Epithelial cell of proximal tubule (primary cell): ENCODE results near the gene TMEM203. TPM values are rescaled to one million over a fixed set of nuclear protein-coding genes. Genes with fewer than 3 reads are reported as not detected.

ENCODE experiments used
- DNase-seq: peaks from one replicate; pipeline ENCODE4 v3.0.0-alpha.2; 2011; ENCODE audit warnings: low read depth
- H3K4me3 ChIP-seq: 2 replicates; pipeline ENCODE4 v1.5.1; 2011; ENCODE audit warnings: low read depth, mild to moderate bottlenecking, low read length
- CTCF ChIP-seq: conservative IDR thresholded peaks from 2 replicates; pipeline ENCODE4 v1.5.1; 2012; ENCODE audit warnings: low read depth, mild to moderate bottlenecking, low read length
- total RNA-seq: library from RNA; depleted of rRNA; stranded (reverse); fragments of >200 nt; gene quantifications from 2 replicates; pipeline ENCODE4 v1.2.3, GENCODE V29; 2015

TMEM203 gene
- total RNA-seq, 1 donor from 2014 or later: 39.4 TPM

GRCh38 chr9:137251194-137251461, 45.7 kb upstream of the TMEM203 start, which contains the start of gene STPG3:
STPG3 (plus strand) TSS chr9:137251286; CDS start chr9:137251287, 1 bp downstream.
- no peak for TF ChIP-seq CTCF
- DNase-seq: no peak
- H3K4me3 ChIP-seq: no peak within 1 kb of the TSS

DNA sequence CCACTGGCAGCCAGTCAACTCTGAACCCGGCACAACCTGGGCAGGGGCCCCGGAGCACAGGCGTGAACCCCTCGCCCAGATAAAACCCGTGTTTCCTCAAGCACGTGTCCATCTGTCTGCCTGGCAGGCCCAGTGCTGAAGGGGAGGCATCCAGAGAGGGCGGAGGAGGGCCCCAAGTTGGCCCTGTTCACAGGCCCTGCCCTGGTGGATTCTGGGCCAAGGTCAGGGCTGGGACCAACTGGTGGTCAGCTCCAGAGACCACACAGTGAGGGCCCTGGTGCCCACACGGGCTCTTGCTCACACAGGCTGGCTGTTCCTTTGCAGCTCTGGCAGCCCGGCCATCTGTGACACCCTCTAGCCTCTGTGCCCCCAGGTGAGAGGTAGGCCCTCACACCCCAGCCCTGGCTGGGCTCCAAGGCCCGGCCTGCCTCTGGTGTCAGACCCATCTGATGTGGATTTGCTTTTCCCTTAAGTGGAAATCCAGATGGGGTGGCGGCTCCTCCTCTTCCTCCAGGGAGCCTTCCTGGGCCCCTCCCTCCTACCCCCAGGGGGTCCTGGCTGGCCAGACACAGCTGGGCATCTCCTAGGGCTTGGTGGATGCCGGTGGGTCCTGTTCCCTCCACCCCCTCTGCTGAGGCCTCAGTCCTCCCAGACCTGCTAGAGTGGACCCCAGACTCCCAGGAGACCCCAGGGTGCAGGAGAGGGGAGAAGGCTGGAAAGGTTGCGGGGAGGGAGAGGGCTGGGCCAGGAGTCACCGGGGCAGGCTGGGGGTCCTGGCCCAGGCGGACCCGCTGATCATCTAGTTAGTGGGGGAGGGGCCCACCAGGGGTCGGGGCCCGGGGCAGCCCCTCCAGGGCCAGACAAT, 45.1 kb upstream of the TMEM203 start:
- DNase-seq: no peak
- no peak overlapping the region for H3K4me3 ChIP-seq
- TF ChIP-seq CTCF: no peak

DNA sequence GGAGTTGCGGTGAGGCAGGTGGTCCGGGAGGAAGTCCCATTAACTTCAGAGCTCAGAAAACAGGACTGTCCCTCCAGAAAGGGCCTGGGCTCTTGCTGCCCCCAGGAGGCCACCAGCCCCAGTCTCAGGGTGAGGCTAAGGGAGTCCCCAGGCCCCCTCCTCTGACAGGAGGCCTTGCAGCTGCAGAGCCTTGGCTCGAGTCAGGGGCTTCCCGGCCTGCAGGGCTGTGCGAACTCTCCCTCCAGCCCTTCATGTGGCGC, 42.4 kb upstream of the TMEM203 start:
- no peak overlapping the region for H3K4me3 ChIP-seq
- DNase-seq: no peak
- no peak for TF ChIP-seq CTCF

DNA sequence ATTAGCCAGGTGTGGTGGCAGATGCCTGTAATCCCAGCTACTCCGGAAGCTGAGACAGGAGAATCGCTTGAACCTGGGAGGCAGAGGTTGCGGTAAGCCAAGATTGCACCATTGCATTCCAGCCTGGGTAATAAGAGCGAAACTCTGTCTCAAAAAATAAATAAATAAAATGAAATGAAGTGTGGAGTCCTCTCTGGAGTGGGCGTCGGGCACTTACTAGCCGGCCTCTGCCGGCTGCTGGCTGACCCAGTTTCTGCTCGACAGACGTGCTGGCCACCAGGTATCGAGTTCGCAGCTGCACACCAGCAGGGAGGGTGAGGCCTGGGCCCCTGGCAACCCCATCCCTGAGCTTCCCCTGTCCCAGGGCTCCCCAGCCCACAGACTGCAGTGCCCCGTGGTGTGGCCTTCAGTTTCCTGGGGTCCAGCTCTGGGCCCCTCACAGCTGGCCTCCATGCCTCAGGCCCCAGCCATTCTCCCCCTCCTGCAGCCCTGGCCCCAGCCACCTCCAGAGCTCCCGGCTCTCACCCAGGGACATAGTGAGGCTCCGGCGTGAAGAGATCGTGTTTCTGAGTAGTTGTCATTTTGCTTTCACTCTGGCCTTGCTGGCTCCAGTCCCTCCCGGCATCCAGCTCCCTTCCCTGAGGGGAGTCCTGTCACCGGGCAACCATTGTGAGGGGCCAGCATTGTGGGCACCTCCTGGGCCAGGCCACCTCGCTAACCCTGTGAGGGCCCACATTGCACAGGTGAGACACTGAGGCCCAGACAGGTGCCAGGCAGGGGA, 41.9 kb upstream of the TMEM203 start:
- TF ChIP-seq CTCF: no peak
- H3K4me3 ChIP-seq: no peak overlapping the region
- DNase-seq: no peak

DNA sequence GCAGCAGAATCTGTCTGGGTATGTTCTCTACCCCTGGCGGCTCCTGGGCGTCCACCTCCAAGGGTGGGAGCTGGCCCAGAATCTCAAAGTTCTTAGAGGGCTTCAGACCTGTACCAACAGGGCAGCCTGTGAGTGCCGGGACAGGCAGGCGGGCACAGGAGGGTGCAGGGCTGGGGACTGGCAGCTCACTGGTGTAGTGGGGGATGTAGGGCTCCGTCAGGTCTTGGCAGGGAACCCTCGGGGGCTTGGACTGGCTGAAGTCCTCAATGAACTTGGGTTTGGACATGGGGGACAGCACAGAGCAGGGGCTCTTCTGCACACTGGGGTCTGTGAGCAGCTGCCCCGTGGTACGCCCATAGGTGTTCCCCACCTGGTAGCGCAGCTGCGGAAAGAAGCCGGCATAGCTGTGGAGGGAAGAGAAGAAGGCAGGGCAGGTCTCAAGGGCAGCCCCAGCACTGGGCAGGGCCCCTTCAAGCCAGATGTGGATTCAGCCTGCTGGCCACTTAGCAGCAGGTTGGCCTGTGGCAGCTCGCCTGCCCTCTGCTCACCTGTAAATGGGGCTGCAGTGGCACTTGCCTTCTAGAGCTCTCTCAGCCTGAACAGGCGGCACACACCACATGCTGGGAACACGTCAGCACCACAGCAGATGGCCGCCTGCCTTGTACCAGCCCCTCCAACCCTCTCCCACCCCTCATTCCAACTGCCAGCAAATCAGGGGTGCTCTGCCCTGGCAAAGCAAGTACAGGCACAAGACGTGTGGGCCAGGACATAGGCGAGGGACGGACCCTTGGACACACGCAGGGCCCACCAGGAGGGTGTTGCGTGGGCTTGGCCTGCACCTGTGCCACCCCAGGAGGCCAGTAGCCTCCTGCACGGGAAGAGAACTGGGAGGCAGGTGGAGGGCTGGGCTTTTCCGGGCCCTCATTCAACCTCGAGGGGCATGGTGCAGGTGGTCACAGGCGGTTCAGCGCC, 40.3 kb upstream of the TMEM203 start:
- no peak overlapping the region for H3K4me3 ChIP-seq
- no peak for DNase-seq
- TF ChIP-seq CTCF: no peak

DNA sequence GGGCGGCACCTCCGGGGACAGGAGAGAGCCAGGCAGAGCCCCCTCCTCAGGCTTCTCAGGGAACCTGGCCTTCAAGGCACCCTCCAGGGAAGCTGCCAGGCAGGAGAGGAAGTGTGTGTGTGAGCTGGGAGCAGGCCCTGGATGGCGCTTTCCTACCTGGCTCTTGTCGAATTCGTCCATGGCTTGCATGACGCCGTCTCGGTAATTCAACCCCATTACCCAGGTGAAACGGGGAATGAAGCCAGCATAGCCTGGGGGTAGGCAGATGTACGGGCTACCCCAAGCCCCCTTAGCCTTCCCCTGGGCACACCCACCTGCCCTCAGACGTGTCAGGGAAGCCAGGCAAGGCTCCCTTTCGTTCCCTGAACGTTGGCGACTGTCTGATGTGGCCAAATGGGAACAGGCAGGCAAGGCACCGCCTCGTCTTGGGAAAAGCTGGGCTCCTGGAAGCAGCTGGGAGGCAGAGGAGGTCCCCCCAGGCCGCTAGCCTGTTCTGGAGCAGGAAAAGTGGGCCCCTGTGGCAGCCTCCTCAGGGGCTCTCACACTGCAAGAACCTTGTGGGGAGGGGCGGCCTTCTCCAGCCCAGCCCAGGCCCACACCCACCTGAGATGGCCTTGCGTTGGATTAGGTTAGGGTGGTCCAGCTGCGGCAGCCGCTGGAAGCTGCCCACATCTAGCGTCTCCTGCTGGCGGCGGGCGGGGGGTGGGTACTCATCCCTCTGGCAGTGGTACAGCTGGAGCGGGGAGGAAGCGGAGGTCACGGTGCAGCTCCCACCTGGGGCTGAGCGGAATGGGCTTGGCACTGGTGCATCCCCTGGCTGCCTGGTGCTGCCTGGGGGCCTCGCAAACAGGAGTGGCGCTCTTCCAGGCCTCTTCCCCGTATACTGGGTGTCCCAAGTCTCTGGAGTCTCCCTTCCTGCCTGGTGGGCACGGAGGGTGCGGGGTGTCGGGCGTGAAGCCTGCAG, 39.3 kb upstream of the TMEM203 start:
- no peak overlapping the region for H3K4me3 ChIP-seq
- TF ChIP-seq CTCF: no peak
- no peak for DNase-seq
